Stimulated activated memory B cell treated with anti-CD40 and anti-IgM and Interleukin-4, amounts not matched to agents 10 μg/mL and 1 μg/mL and 100 μg/mL, for 72 hours (primary cell): ENCODE data around the gene IMPA2.
"Not testable (repeated sequence)": the region's sequence is repeated elsewhere in the genome, so short reads cannot be mapped to it uniquely, and the experiment has no call there.

Experiments used
- ATAC-seq: fragments of 150-1000 bp; cut with Tn5 transposase; 2 replicates; pipeline ENCODE4 v1.10.0; 2021
- H3K27ac Mint-ChIP-seq: one replicate; pipeline ENCODE4 v1.8.0; 2022; ENCODE audit warnings: mild to moderate bottlenecking, mixed read lengths
- H3K27me3 Mint-ChIP-seq: one replicate; pipeline ENCODE4 v1.8.0; 2022; ENCODE audit warnings: mixed read lengths
- H3K36me3 Mint-ChIP-seq: one replicate; pipeline ENCODE4 v1.8.0; 2022; ENCODE audit warnings: mixed read lengths
- H3K4me1 Mint-ChIP-seq: one replicate; pipeline ENCODE4 v1.8.0; 2022; ENCODE audit warnings: mixed read lengths
- H3K4me3 Mint-ChIP-seq: one replicate; pipeline ENCODE4 v1.8.0; 2022; ENCODE audit warnings: mild to moderate bottlenecking, moderate library complexity, mixed read lengths
- H3K9me3 Mint-ChIP-seq: one replicate; pipeline ENCODE4 v1.8.0; 2022; ENCODE audit warnings: mixed read lengths

Gene IMPA2

GRCh38 chr18:11981192-11981542 is at the start of gene IMPA2:
IMPA2 (plus strand) TSS chr18:11981507; CDS start chr18:11981670, 163 bp downstream.
- H3K9me3 Mint-ChIP-seq, result no peaks in the 10 kb centered on the region
- H3K4me1 Mint-ChIP-seq, result peaks cover 17% of the 10 kb centered on the region
- no peak for ATAC-seq
- H3K27me3 Mint-ChIP-seq, result no peaks in the 10 kb centered on the region
- H3K4me3 Mint-ChIP-seq, result peak within 1 kb of the TSS; percentile 88
- H3K36me3 Mint-ChIP-seq, result no peaks in the 10 kb centered on the region
- H3K27ac Mint-ChIP-seq, result peak within 1 kb of the TSS; percentile 39

GRCh38 chr18:11932393-11932792 is 48.9 kb upstream of the IMPA2 start:
- no peaks in the 10 kb centered on the region for H3K36me3 Mint-ChIP-seq
- H3K27ac Mint-ChIP-seq, result no peak overlapping the region
- H3K27me3 Mint-ChIP-seq, result peaks cover 8% of the 10 kb centered on the region
- no peaks in the 10 kb centered on the region for H3K4me1 Mint-ChIP-seq
- ATAC-seq, result no peak
- H3K4me3 Mint-ChIP-seq, result no peak overlapping the region
- H3K9me3 Mint-ChIP-seq, result no peaks in the 10 kb centered on the region

- Mint-ChIP-seq H3K27ac (no peak overlapping the region), H3K4me3 (no peak overlapping the region), H3K27me3 (peaks cover 8% of the 10 kb centered on the region), H3K4me1 (no peaks in the 10 kb centered on the region), H3K36me3 (no peaks in the 10 kb centered on the region), H3K9me3 (no peaks in the 10 kb centered on the region)
- ATAC-seq, result peak; percentile 57
Measured at GRCh38 chr18:11937874-11938478, 43.3 kb upstream of the IMPA2 start.

- Mint-ChIP-seq H3K27ac (no peak overlapping the region), H3K4me1 (no peaks in the 10 kb centered on the region)
Measured at GRCh38 chr18:11940956-11941355, 40.4 kb upstream of the IMPA2 start.

GRCh38 chr18:11943551-11943950 is 37.8 kb upstream of the IMPA2 start:
- Mint-ChIP-seq H3K4me3 (no peak overlapping the region), H3K9me3 (no peaks in the 10 kb centered on the region), H3K4me1 (peaks cover 16% of the 10 kb centered on the region), H3K27me3 (no peaks in the 10 kb centered on the region), H3K27ac (no peak overlapping the region), H3K36me3 (no peaks in the 10 kb centered on the region)
- no peak for ATAC-seq

More at GRCh38 chr18:11940956-11941355, 40.4 kb upstream of the IMPA2 start:
- Mint-ChIP-seq H3K27me3 (no peaks in the 10 kb centered on the region), H3K36me3 (no peaks in the 10 kb centered on the region), H3K9me3 (no peaks in the 10 kb centered on the region), H3K4me3 (no peak overlapping the region)
- ATAC-seq, result no peak

- H3K36me3 Mint-ChIP-seq, result no peaks in the 10 kb centered on the region
- no peak for ATAC-seq
- H3K27ac Mint-ChIP-seq, result no peak overlapping the region
- H3K27me3 Mint-ChIP-seq, result no peaks in the 10 kb centered on the region
- no peak overlapping the region for H3K4me3 Mint-ChIP-seq
- no peaks in the 10 kb centered on the region for H3K9me3 Mint-ChIP-seq
- peaks cover 16% of the 10 kb centered on the region for H3K4me1 Mint-ChIP-seq
Measured at GRCh38 chr18:11944252-11944651, 37.1 kb upstream of the IMPA2 start.

GRCh38 chr18:11944786-11945185 is 36.5 kb upstream of the IMPA2 start:
- Mint-ChIP-seq H3K4me3 (no peak overlapping the region), H3K9me3 (no peaks in the 10 kb centered on the region), H3K4me1 (peaks cover 16% of the 10 kb centered on the region), H3K36me3 (no peaks in the 10 kb centered on the region), H3K27me3 (no peaks in the 10 kb centered on the region), H3K27ac (no peak overlapping the region)
- no peak for ATAC-seq

GRCh38 chr18:11945834-11946659 is 35.3 kb upstream of the IMPA2 start:
- peak overlapping the region; percentile 96 for H3K27ac Mint-ChIP-seq
- peak overlapping the region; percentile 46 for H3K4me3 Mint-ChIP-seq

GRCh38 chr18:11946756-11947155 is 34.6 kb upstream of the IMPA2 start:
- peak; percentile 9 for ATAC-seq
- Mint-ChIP-seq H3K36me3 (no peaks in the 10 kb centered on the region), H3K27me3 (no peaks in the 10 kb centered on the region), H3K4me3 (peak overlapping the region; percentile 46), H3K27ac (peak overlapping the region; percentile 96), H3K4me1 (peaks cover 16% of the 10 kb centered on the region), H3K9me3 (no peaks in the 10 kb centered on the region)

More at GRCh38 chr18:11945834-11946659, 35.3 kb upstream of the IMPA2 start:
- H3K4me1 Mint-ChIP-seq, result peaks cover 16% of the 10 kb centered on the region
- H3K9me3 Mint-ChIP-seq, H3K36me3 Mint-ChIP-seq, ATAC-seq, H3K27me3 Mint-ChIP-seq: not testable (repeated sequence)

GRCh38 chr18:11947214-11948191 is 33.8 kb upstream of the IMPA2 start:
- Mint-ChIP-seq H3K27me3 (no peaks in the 10 kb centered on the region), H3K4me1 (peaks cover 16% of the 10 kb centered on the region), H3K9me3 (no peaks in the 10 kb centered on the region), H3K36me3 (no peaks in the 10 kb centered on the region), H3K27ac (peak overlapping the region; percentile 96), H3K4me3 (peak overlapping the region; percentile 79)
- ATAC-seq, result peak; percentile 85

GRCh38 chr18:11948852-11949523 is 32.3 kb upstream of the IMPA2 start:
- H3K27me3 Mint-ChIP-seq, result no peaks in the 10 kb centered on the region
- H3K9me3 Mint-ChIP-seq, result no peaks in the 10 kb centered on the region
- H3K36me3 Mint-ChIP-seq, result no peaks in the 10 kb centered on the region
- ATAC-seq, result no peak
- peaks cover 16% of the 10 kb centered on the region for H3K4me1 Mint-ChIP-seq
- H3K4me3 Mint-ChIP-seq, result peak overlapping the region; percentile 36
- no peak overlapping the region for H3K27ac Mint-ChIP-seq

- no peak for ATAC-seq
- Mint-ChIP-seq H3K36me3 (no peaks in the 10 kb centered on the region), H3K9me3 (no peaks in the 10 kb centered on the region), H3K4me1 (peaks cover 16% of the 10 kb centered on the region), H3K27me3 (no peaks in the 10 kb centered on the region), H3K4me3 (no peak overlapping the region), H3K27ac (no peak overlapping the region)
Measured at GRCh38 chr18:11950824-11951223, 30.5 kb upstream of the IMPA2 start.

- peaks cover under 1% of the 10 kb centered on the region for H3K36me3 Mint-ChIP-seq
- no peaks in the 10 kb centered on the region for H3K27me3 Mint-ChIP-seq
- no peak overlapping the region for H3K4me3 Mint-ChIP-seq
- no peak overlapping the region for H3K27ac Mint-ChIP-seq
- H3K9me3 Mint-ChIP-seq, result no peaks in the 10 kb centered on the region
- H3K4me1 Mint-ChIP-seq, result peaks cover 15% of the 10 kb centered on the region
- no peak for ATAC-seq
Measured at GRCh38 chr18:11951390-11951851, 29.9 kb upstream of the IMPA2 start.

GRCh38 chr18:11953113-11953512 is 28.2 kb upstream of the IMPA2 start:
- Mint-ChIP-seq H3K36me3 (peaks cover 12% of the 10 kb centered on the region), H3K9me3 (peaks cover 10% of the 10 kb centered on the region), H3K4me3 (no peak overlapping the region), H3K4me1 (no peaks in the 10 kb centered on the region), H3K27ac (no peak overlapping the region), H3K27me3 (no peaks in the 10 kb centered on the region)
- ATAC-seq, result no peak
